ENCODE measurements around the gene DGLUCY.

The DGLUCY gene

GRCh38 chr14:91127401-91127801 lies 13.5 kb downstream of the DGLUCY start:
- H2AFZ ChIP-seq (ENCODE audit: low read depth): no peak overlapping the region
- H3K9ac ChIP-seq: no peak overlapping the region
- no peak for TF ChIP-seq CTCF (conservative IDR thresholded peaks at IDR 0.05; ENCODE audit: low read depth, low read length)
- H3K79me2 ChIP-seq (ENCODE audit: insufficient read depth, low read depth): no peaks in the 10 kb centered on the region
- no peaks in the 10 kb centered on the region for H3K27me3 ChIP-seq (ENCODE audit: insufficient read depth, low read depth)
- no peaks in the 10 kb centered on the region for H3K36me3 ChIP-seq (ENCODE audit: insufficient read depth)
- no peak overlapping the region for H3K4me2 ChIP-seq
- H4K20me1 ChIP-seq (ENCODE audit: insufficient read depth): no peaks in the 10 kb centered on the region
- no peak overlapping the region for H3K27ac ChIP-seq
- H3K4me3 ChIP-seq (IDR thresholded peaks at IDR 0.05; ENCODE audit: insufficient read depth, low read depth, low read length): no peak overlapping the region
- H3K4me1 ChIP-seq (ENCODE audit: low read depth, poor library complexity, severe bottlenecking): peaks cover 44% of the 10 kb centered on the region

GRCh38 chr14:91127924-91128323 lies 14.1 kb downstream of the DGLUCY start:
- Histone ChIP-seq H4K20me1 (ENCODE audit: insufficient read depth) (no peaks in the 10 kb centered on the region), H3K36me3 (ENCODE audit: insufficient read depth) (no peaks in the 10 kb centered on the region), H3K4me3 (IDR thresholded peaks at IDR 0.05; ENCODE audit: insufficient read depth, low read depth, low read length) (no peak overlapping the region), H3K4me1 (ENCODE audit: low read depth, poor library complexity, severe bottlenecking) (peaks cover 44% of the 10 kb centered on the region), H3K9ac (no peak overlapping the region), H3K27ac (no peak overlapping the region), H2AFZ (ENCODE audit: low read depth) (no peak overlapping the region), H3K4me2 (peak overlapping the region; percentile 54; the same call in 1 of the 2 replicates), H3K27me3 (ENCODE audit: insufficient read depth, low read depth) (no peaks in the 10 kb centered on the region), H3K79me2 (ENCODE audit: insufficient read depth, low read depth) (no peaks in the 10 kb centered on the region)
- no peak for TF ChIP-seq CTCF (conservative IDR thresholded peaks at IDR 0.05; ENCODE audit: low read depth, low read length)

GRCh38 chr14:91128699-91129098 lies 14.8 kb downstream of the DGLUCY start:
- H4K20me1 ChIP-seq (ENCODE audit: insufficient read depth): no peaks in the 10 kb centered on the region
- H2AFZ ChIP-seq (ENCODE audit: low read depth): no peak overlapping the region
- H3K36me3 ChIP-seq (ENCODE audit: insufficient read depth): no peaks in the 10 kb centered on the region
- no peaks in the 10 kb centered on the region; the same call in 1 of the 2 replicates for H3K79me2 ChIP-seq (ENCODE audit: insufficient read depth, low read depth)
- H3K9ac ChIP-seq: no peak overlapping the region
- no peak overlapping the region for H3K4me3 ChIP-seq (IDR thresholded peaks at IDR 0.05; ENCODE audit: insufficient read depth, low read depth, low read length)
- peak overlapping the region; percentile 54 for H3K4me2 ChIP-seq
- no peaks in the 10 kb centered on the region for H3K27me3 ChIP-seq (ENCODE audit: insufficient read depth, low read depth)
- TF ChIP-seq CTCF (conservative IDR thresholded peaks at IDR 0.05; ENCODE audit: low read depth, low read length): no peak
- H3K4me1 ChIP-seq (ENCODE audit: low read depth, poor library complexity, severe bottlenecking): peaks cover 39% of the 10 kb centered on the region
- H3K27ac ChIP-seq: peak overlapping the region; percentile 30; the same call in 1 of the 2 replicates

DNA sequence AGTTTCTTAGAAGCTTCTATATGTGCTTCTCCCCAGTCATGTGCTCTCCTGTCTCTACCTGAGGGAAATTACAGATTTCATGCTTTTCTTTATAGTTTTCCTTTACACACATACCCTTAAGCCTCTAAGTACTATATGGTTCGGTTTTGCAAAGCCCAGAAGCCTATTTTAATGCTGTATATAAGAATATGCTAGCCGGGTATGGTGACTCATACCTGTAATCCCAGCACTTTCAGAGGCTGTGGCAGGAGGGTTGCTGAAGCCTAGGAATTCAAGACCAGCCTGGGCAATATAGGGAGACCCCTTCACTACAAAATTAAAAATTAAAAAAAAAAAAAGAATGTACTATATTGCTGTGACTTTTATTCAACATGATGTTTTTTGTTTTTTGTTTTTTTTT lies 15.4 kb downstream of the DGLUCY start:
- Histone ChIP-seq H4K20me1 (ENCODE audit: insufficient read depth) (no peaks in the 10 kb centered on the region), H3K79me2 (ENCODE audit: insufficient read depth, low read depth) (no peaks in the 10 kb centered on the region; the same call in 1 of the 2 replicates), H3K4me3 (IDR thresholded peaks at IDR 0.05; ENCODE audit: insufficient read depth, low read depth, low read length) (no peak overlapping the region), H3K4me2 (peak overlapping the region; percentile 54; the same call in 1 of the 2 replicates), H3K4me1 (ENCODE audit: low read depth, poor library complexity, severe bottlenecking) (peaks cover 34% of the 10 kb centered on the region), H3K36me3 (ENCODE audit: insufficient read depth) (no peaks in the 10 kb centered on the region), H3K27me3 (ENCODE audit: insufficient read depth, low read depth) (no peaks in the 10 kb centered on the region), H2AFZ (ENCODE audit: low read depth) (no peak overlapping the region), H3K27ac (no peak overlapping the region; the same call in 1 of the 2 replicates), H3K9ac (no peak overlapping the region)
- TF ChIP-seq CTCF (conservative IDR thresholded peaks at IDR 0.05; ENCODE audit: low read depth, low read length): no peak

Measured in KMS-11 (cell line).